Measurements from ENCODE around the gene FOXP2.
"Not testable (repeated sequence)": the region's sequence is repeated elsewhere in the genome, so short reads cannot be mapped to it uniquely, and the experiment has no call there.

Gene FOXP2

DNA sequence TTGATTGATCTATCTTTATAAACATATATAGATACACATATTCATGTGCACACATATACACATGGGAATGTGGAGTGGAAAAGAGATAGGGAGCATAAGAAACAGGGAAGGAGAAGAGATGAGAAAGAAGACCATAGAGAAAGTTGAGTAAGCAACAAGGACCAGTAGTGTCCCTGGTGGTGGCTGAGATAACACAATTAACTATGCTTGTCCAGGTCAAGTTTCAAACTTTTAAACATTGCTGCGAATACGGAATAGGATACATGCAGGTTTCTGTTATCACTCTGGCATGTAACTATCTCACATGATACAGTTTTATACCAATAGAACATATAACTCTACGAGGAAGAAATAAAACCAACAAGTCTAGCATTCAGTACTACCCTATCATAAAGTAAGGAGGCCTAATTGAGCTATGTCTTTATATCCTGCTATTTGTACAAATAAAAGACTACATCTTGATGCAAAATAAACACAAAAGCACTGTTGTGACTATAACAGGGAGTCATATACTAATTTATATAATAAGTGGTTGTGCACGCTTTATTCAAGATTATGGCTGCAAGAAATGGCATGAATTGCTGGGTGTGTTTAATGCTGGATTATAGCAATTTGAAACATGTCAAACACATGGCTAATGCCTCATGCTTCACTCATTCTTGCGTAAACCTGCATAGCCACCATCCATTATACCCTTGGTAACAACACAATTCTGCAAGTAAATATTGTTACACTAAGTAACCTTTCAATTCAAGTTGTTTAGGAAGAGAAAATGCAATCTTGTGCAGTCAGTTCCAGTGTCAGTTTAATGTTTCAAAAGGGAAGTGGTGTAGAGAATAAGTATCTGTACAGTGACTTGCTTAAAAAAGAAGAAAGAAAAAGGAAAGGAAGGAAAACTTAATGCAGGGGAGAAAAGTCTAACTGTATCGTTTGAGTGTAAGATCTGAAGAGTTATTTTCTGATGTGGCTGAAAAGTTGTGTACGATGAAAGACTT is 8.2 kb downstream of the FOXP2 start:
- no peak for DNase-seq

DNA sequence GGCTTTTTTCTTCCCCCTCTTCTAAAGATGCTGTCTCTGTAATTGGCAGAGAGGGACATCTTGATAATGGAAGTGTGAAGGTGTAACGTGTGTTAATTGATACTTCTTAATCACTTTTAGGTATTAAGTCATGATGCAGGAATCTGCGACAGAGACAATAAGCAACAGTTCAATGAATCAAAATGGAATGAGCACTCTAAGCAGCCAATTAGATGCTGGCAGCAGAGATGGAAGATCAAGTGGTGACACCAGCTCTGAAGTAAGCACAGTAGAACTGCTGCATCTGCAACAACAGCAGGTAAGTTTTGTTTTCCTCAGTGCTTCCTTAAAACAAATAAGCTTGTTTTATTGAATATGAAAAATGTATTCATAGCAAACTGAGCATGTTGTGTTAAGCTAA is 11.8 kb downstream of the FOXP2 start:
- DNase-seq, result no peak

DNA sequence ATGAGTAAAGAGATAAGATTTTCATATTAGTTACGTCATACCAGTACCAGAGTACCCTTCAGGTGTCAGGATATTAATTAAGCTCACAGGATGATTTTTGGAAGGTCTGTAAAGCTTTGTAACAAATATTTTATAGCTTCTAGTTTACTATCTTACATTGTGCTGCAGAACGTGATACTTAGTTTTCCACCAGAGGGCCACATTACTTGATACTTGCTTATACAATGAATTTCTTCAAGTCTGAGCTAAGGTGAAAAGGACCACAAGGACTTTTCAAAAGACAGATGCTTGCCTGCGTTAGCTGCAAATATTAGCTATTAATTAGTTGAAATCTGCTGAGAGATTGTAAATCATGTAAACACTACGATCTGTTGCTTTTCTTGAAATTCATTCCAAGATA is 12.2 kb downstream of the FOXP2 start:
- peak; percentile 5 for DNase-seq

DNA sequence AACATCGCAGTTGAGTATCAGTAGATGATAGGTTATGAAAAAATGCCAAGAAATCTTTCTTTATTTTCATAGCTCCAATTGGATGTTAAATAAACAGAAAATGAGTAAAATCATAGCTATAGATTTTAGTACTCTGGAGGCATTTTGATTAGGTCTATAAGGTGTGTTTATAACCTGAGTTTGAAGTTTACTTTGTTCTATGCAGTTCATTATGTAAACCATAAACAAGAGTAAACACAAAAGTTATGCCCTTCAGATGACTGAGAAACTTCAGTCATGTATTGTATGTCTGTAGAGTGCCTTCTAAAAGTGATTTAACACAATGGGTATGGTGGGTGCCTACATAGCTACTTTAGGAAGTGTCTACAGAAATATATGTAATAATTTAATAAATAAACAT is 13.6 kb downstream of the FOXP2 start:
- DNase-seq, result no peak

DNA sequence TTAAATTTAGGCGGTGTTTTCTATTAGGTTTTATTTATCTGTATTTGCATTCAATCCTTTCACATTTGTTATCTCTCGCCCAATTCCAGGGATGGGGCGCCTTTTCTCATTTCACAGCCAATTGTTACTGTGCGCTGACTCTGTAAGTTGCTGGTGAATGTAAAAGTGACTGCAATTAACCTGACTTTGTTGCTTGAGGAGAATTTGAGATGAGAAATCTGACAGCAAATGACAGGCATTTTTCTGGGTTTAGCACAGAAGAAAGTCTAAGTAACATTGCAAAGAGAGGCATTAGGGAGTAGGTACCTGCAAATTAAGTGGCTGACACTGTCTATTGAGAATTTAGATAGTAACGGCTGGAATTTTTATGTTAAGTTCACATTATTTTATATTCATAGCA is 16.6 kb downstream of the FOXP2 start:
- DNase-seq, result no peak

DNA sequence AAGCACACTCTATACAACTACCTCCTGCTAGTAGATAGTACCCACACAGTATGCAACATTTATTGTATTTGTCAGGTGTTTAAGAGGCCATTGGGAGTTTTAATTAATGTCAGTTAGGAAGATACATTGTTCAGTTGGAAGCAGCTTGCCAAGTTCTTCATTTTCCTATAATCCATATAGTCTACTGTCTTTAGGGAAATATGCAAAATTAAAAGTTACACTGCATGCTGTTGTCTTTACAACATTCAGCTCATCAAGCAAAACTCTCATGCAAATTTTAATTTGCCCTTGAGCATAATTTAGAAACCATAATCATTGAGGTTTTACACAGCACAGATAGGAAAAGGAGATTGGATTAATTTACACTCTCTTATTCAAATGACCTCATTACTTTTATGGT is 17.4 kb downstream of the FOXP2 start:
- DNase-seq, result no peak

DNA sequence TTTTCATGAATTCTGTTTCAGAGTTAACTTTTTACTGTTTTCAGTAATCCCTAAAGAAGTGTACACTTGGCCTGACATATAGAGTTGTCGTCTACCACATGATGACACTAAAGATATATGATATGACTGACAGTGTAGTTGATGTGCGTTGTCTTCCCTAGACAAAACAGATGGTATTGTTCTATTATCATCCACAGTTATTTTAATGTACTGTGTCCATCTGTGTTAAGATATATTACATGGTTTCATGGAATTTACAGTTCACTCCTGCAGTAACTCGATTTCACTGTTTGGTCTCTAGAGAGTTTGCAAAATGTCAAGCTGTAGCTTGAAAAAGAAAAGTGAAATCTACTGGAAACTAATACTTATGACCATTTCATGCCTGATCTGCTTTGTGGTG is 18.1 kb downstream of the FOXP2 start:
- no peak for DNase-seq

DNA sequence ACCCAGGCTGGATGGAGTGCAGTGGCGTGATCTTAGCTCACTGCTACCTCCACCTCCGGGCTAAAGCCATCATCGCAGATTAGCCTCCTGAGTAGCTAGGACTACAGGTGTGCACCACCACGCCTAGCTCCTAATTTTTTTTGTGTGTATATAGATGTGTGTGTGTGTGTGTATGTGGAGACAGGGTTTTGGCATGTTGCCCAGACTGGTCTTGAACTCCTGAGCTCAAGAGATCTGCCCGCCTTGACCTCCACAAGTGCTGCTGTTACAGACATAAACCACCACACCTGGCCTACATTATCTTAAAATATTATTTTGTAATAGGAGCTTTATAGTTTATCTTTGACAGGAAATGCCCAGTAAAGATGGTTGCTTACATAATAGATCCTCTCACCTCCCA is 25.0 kb downstream of the FOXP2 start:
- DNase-seq, result no peak

DNA sequence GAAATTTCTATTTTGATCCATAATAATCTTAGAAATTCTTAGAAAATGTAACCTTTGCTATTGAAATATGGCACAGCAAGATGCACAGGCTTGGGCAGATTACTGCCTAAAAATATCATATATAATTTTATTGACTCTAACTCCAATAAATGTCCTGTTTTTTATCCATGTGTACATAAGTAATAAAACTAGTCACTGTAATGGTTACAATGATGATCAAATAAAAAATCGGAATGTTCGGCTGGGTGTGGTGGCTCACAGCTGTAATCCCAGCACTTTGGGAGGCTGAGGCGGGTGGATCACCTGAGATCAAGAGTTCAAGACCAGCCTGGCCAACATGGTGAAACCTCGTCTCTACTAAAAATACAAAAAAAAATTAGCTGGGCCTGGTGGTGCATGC is 26.3 kb downstream of the FOXP2 start:
- DNase-seq, result not testable (repeated sequence)

DNA sequence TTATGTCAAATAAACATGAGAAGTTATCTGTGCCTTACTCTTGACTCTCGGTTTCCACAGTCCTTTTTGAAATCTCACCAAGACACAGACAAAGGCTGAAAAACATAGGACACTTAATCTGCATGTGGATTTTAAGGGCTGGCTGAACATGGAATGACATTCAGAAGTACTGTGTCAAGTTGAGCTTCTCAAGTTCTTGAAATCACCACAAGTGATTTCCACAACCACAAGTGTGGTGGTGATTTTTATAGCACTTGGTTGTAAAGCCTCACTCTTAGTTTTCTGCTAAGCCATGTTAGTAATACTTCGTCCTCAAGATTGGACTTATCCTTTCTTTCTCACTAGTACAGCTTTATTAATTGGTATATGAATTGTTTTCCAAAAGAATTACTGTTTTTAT is 29.6 kb downstream of the FOXP2 start:
- no peak for DNase-seq

DNA sequence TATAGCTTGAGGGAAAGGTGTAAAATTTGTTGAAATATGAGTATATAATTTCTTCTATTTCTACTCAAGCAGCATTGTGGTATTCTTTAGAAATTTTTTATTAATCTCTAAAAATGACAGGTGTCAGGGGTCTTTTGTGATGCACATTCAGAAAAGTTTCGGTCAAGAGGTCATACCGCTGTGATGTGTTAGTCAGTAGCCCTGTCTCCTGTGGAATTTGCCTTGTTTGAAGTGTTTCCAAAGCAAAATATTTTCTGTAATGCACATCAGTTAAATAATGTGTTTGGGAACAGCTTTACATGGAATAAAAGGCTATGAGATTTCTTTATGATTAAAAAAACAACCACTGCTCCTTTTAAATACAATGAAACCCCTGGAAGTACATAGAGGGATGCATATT is 35.8 kb downstream of the FOXP2 start:
- DNase-seq, result no peak

DNA sequence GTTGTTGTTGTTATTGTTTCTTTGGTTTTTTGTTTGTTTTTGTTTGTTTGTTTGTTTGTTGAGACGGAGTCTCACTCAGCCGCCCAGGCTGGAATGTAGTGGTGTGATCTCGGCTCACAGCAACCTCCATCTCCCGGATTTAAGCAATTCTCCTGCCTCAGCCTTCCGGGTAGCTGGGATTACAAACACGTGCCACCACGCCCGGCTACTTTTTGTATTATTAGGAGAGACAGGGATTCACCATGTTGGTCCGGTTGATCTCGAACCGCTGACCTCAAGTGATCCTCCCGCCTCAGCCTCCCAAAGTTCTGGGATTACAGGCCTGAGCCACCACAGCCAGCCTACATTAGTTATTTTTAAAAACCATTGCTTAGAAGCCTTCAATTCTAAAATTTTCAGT is 45.0 kb downstream of the FOXP2 start:
- no peak for DNase-seq

DNA sequence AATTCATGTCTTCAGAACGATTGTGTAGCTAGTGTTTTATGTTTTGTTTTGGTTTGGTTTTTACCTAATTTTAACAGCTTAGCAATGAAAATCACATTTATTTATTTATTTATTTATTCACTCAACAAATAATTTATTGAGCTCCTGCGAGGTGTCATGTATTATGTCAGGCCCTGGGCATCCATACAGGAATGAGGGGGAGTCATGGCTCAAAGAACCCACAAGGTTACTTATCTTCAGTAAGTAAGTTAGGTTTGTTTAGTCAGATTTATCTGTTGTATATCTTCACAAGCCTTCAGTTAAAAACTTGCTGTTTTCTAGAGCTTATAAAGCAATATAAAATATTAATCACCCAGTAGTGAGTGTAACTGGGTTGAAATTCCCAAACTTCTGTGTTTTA is 45.4 kb downstream of the FOXP2 start:
- DNase-seq, result no peak

DNA sequence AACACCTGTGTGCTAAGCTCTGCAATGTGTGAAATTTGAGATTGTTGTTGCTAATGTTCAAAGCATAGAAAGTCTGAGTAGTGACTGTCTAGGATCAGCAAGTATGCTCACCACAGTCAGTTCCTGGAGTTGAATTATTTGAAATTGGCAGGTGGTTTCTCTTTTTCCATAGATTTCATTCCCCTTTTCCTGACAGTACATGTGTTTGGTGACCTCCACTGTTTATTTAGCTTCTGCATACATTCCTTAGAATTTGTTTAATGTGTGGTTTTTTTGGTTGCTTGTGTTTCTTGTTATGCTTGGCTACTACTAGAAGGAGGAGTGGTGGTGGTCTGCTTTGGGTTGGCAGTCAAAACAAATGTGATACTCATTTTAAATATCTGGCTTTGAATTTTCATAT is 52.3 kb downstream of the FOXP2 start:
- DNase-seq, result no peak

DNA sequence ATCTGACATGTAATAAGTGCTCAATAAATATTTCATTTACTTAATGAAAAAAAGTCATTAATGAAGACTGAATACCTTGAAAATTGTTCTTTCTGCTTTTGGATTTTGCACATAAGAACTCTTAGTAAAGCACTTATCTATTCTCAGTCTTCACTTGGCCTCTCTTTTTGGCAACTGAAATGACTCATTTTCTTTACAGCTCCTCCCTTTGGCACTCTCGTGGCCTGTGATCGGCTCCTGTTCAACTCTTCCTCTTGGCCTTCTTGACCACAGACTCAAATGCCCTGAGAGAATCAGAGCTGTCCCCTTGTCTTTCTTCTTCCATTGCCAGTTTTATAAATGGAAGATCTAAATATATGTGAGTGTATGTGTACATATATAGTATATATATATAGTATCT is 54.2 kb downstream of the FOXP2 start:
- peak; percentile 14 for DNase-seq

DNA sequence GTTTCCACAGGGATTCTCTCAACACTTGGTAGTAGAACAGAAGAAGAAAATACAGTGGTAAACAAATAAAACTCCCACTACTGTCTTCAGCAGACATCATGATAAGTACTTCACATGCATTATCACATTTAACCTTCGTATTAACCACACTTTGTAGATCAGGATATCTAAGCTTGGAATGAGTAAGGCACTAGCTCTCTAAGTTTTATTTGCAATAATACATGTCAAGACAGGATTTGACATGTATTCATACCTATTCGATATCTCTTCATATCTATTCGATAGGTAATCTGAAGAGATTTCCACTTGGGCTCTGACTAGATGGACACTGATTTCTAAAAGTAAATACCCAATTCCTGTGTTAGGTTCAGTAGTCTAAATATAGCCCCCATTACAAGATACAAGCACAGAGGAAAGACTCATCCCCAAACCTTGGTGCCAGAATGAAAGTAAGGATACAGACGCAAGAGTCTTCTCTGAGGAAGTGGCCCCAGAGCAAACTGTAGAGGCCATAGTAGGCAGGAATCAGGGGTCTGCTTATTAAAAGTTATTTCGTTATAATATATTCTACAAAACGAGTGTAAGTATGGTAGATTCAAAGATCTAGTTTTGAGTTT is 58.4 kb downstream of the FOXP2 start:
- DNase-seq, result no peak

DNA sequence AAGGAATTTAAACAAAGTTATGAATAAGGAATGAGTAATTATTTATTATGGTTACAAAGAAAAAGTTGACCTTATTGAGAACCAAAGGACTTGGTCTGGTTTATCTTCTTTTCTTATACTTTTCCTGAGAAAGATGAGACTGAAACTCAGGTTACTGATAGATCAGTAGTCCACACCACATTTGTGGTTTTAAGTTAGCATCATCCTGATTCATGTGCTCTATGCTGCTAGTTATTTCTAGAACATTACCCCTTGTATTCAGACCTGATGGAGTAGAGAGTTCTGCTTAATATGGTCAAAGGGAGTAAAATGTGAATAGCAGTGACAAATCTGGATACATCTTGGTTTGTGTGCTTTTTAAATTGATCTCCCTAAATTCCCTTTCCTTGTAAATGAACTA is 63.8 kb downstream of the FOXP2 start:
- DNase-seq, result peak; percentile 1

DNA sequence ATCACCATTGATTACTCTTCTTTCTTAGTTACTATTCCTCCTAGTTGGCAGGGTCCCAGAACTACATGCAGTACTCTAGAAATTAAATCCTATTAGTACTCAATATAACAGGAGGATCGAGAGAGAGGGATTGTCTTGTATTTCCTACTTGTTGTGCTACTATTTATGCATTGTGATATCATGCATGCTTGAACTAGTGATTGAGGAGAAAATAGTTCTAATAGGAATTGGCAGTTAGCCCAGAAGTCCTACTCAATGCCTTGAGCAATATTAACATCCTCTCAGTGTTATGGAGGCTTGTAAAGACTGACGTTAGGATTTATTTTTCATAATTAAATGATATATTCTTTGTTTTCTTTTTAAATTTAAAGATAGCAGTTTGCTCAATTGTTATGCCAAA is 67.4 kb downstream of the FOXP2 start:
- no peak for DNase-seq

DNA sequence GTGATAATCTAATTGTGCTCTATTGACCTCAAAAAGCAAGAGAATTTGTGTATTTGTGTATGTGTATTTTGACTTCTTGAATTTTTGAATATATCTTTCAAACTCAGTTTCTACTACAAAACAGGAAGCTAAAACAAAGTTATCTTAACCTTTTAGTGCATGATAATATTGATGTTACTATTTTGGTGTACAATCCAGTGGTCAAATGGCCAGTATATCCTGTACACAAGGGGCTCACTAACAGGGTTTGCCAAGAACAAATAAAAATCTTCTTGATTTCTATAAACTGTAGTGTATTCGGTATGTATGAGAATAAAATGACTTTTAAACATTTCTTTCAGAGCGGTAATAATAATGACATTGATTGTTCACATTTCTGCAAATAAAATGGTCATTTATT is 69.6 kb downstream of the FOXP2 start:
- DNase-seq, result no peak

DNA sequence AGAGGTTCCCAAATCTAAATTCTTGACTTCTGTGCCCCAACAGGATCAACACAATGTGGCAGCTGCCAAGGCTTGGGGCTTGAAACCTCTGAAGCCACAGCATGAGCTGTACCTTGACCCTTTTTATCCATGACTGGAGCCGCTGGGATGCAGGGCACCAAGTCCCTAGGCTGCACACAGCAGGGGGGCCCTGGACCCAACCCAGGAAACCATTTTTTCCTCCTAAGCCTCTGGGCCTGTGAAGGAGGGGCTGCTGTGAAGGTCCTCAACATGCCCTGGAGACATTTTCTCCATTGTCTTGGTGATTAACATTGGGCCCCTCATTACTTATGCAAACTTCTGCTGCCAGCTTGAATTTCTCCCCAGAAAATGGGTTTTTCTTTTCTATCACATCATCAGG is 72.6 kb downstream of the FOXP2 start:
- no peak for DNase-seq

DNA sequence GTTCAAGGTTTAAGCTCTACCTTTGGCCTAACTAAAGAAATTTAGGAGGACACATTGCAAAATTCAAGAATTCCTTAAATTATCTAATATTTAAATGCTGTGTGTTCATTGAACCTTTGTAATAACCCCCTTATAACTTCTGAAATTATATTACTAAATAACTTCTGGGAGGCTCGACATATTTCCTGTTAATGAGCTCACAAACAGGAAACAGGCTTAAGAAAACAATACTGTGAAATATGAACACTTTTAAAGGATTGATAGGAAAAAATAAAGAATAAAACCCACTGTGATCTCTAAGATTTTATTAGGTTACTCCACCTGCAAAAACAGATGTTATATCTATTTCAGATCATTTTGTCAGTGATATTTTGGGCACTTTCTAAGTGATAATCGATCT is 74.1 kb downstream of the FOXP2 start:
- no peak for DNase-seq

DNA sequence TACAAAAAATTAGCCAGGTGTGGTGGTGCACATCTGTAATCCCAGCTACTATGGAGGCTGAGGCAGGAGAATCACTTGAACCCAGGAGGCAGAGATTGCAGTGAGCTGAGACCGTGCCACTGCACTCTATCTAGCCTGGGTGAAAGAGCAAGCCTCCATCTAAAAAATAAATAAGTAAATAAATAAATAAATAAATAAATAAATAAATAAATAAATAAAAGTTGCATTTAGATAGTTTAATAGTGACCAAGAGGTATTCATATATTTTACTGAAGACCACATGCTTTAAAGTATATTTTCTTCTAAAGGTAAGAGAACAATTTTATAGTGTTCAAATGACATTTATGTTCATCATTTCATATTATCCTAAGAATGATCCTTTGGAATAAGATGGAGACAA is 82.9 kb downstream of the FOXP2 start:
- DNase-seq, result not testable (repeated sequence)

DNA sequence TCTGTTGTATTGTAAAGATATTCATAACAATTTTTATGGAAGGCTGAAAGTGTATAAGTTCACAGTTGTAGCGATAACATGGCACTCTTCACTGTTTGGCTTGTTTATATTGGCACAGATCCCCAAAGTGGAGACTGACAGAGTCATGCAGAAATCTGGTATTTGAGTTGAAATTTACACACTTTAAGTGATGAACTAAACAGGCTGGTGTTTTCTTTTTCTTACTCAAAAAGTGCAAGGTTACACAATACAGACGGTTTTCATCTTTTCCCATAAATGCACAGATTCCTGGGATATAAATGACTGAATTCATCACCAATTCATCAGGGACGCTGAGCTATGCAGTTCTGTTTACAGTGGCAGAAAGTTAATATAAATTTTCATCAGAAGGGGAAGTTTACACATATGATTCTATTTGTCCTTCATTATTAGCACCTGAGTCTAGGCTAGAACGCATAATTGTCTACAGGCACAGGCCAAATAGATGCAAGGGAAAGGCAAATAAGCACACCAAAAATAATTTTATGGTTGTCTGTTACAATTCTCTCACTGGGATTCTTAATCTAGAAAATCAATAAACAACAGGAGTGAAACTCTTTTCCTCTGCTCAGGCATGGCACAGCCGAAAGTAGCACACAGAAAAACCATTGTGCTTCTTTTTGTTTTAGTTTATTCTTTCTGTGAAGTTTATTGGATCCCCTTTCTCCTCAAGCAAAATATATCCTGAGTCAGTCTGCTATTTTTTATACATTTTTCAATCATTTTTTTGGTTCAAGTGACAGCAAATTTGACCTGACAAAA is 88.0 kb downstream of the FOXP2 start:
- DNase-seq, result no peak

DNA sequence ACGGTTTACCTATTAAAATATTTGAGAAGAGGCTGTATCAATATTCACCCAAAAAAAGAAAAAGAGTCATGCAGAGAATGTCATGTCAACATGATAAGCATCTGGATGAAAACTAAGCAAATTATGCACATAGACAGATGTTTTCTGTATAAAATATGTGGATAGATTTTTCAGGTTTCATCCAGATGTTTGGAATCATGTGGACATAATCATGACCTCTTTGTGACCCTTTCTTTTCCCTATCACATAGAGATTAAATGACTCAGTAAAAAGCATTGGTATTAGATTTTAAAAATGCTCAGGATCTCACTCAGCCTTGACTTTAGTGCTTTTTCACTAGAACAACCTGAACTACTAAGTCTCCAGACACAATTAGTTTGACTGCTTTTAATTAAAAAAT is 90.0 kb downstream of the FOXP2 start:
- no peak for DNase-seq
